A204.1 (cell line): Measurements from ENCODE around the gene TOLLIP.
"Not testable (repeated sequence)": the region's sequence is repeated elsewhere in the genome, so short reads cannot be mapped to it uniquely, and the experiment has no call there.

Source experiments
- FAIRE-seq: peaks from 2 replicates; lab custom pipeline; 2012; peaks lifted over from hg19 to GRCh38; lab: Jason Lieb, UNC

The TOLLIP gene

DNA sequence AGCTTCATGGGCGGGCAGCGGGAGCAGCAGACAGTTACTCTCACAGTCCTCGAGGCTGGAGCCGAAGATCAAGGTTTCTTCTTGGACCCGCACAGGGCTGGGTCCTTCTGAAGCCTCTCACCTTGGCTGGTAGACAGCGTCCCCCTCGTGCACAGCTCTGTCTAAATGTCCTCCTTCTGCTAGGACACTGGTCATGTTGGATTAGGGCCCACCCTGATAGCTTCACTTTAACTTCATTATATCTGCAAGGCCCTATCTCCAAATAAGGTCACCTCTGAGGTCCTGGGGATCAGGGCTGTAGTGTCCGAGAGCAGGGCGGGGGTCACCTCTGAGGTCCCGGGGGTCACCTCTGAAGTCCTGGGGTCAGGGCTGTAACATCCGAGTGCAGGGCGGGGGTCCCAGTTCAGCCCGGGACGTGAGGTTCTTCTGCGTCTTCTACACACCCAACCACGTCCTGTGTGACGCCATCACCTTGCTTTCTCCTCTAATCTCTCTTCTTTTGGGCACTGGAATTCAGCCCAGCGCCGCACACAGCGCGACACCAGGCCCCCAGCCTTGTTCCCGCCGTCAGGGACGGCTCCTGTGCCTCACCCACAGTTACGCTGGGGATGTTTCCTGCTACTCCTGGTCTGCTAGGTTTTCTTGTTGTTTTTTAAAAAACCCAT is 34.1 kb upstream of the TOLLIP start:
- no peak for FAIRE-seq

DNA sequence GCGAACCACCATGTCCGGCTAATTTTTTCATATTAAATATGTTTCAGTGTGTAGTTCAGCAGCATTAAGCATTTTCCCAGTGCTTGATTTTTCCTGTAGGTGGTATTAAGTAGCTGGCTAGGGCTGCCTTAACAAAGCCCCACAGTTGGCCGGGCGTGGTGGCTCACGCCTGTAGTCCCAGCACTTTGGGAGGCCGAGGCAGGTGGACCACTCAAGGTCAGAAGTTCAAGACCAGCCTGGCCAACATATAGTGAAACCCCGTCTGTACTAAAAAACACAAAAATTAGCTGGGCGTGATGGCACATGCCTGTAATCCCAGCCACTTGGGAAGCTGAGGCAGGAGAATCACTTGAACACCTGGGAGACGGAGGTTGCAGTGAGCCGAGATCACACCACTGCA is 33.5 kb upstream of the TOLLIP start:
- FAIRE-seq = no peak

DNA sequence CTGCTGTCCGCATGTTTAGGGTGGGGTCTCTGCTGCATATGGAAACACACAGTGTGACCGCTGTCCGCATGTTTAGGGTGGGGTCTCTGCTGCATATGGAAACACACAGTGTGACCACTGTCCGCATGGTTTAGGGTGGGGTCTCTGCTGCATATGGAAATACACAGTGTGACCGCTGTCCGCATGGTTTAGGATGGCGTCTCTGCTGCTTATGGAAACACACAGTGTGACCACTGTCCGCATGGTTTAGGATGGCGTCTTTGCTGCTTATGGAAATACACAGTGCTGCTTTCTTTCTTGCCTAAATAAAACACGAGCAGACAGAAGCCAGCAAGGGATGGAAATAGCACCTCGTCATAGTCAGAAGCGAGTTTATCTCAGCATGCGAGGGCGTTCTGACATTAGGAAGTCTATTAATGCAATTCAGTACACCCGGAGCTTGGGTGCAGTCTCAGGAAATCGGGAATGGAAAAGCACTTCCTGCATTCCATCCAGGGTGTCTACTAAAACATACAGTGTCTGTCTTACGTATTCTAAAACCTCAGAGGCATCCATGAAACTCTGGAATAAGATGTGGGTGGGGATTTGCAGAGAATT is 32.6 kb upstream of the TOLLIP start:
- no peak for FAIRE-seq

DNA sequence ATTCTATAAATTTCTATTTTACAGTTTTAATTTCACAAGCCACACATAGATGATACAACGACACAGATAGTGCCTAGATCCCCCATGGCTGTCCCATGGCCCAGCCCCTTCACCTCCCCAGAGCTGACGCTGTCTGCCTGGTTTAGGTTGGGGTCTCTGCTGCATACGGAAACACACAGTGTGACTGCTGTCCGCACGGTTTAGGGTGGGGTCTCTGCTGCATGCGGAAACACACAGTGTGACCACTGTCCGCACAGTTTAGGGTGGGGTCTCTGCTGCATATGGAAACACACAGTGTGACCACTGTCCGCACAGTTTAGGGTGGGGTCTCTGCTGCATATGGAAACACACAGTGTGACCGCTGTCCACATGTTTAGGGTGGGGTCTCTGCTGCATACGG is 31.8 kb upstream of the TOLLIP start:
- not testable (repeated sequence) for FAIRE-seq

DNA sequence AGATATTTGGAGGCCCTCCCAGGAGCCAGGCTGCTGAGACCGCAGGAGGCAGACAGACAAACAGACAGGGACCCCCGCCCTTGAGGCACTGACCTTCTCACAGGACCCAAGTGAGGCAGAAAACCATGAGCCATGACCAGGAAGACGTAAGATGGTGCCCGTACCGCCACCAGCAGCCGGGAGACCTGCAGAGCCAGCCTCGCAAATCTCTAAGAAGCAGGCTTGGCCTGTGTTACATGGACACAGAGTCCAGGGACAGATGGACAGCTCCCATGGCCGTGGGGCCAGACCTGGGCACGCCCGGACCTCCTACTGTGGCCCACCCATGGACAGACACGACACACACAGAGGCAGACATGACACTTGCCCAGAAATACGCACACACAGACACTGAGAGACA is 30.7 kb upstream of the TOLLIP start:
- no peak for FAIRE-seq

DNA sequence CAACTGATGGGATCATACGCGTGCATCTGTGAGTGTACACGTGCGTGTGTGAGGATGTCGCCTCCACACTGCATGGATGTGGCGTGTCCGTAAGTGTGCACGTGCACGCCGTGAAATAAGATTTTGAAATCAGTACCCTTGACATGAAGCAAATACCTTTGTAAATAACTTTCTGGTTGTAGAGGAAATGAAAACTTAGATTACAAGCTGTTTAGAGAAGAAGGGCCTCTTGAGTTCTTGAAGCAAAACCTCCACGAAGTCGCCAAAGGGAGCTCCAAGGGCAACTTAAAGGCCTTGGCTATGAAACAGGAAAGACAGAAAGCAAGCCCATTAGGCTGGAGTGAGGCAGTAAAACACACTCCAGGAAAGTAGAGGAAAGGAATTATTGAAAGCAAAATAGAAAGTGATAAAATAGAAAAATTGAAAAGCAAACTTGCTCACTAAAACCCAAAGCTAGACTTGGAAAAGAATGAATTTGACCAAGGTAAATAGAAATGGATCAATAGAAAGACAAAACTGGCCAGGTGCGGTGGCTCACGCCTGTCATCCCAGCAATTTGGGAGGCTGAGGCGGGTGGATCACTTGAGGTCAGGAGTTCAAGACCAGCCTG is 29.7 kb upstream of the TOLLIP start:
- no peak for FAIRE-seq

DNA sequence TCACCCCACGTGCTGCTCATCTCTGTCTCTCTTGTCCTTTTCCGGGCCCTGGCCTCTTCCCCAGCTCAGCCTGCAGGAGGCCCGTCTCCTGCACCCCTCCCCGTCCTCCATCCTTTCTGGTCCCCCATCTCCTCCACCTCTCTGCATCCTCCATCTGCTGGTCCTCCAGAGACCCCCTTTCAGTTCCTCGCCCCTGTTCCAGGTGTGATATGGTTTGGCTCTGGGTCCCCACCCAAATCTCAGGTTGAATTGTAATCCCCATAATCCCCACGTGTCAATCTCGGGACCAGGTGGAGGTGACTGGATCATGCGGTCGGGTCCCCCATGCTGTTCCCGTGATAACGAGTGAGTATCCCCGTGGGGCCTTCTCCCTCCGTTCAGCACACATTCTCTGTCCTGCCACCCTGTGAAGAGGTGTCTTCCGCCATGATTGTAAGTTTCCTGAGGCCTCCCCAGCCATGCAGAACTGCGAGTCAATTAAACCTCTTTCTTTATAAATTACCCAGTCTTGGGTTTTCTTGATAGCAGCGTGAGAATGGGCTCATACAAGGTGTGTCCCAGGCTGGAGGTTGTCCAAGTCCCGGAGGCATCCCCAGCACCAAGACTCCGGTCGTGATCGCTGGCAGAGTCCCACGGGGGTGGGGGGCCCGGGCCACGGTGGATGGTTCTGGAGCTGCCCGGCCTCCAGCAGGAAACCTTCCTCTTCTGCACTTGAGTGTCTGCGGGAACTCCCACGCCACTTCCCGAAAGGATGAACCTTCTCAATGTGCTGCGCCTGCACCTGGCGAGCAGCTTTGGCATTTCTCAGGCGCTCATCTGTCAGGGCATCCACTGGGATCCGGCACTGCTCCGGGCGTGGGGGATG is 29.0 kb upstream of the TOLLIP start:
- no peak for FAIRE-seq

DNA sequence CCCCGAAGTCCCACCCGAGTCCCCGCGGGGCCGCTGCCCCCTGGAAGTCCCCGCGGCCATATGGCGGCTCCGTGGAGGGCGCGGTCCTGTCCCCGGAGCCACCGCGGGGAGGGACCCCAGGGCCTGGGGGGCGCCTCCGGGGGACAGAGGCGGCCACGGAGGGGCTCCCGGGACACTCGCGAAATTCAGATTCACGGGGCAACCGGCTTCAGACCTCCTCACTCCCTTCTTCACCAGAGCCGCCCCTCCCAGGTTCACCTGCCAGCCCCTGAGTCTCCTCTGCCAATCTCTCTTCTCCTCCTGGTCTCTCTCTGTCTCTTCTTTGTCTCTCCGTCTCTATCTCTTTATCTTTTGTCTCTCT is 28.2 kb upstream of the TOLLIP start:
- FAIRE-seq = no peak

DNA sequence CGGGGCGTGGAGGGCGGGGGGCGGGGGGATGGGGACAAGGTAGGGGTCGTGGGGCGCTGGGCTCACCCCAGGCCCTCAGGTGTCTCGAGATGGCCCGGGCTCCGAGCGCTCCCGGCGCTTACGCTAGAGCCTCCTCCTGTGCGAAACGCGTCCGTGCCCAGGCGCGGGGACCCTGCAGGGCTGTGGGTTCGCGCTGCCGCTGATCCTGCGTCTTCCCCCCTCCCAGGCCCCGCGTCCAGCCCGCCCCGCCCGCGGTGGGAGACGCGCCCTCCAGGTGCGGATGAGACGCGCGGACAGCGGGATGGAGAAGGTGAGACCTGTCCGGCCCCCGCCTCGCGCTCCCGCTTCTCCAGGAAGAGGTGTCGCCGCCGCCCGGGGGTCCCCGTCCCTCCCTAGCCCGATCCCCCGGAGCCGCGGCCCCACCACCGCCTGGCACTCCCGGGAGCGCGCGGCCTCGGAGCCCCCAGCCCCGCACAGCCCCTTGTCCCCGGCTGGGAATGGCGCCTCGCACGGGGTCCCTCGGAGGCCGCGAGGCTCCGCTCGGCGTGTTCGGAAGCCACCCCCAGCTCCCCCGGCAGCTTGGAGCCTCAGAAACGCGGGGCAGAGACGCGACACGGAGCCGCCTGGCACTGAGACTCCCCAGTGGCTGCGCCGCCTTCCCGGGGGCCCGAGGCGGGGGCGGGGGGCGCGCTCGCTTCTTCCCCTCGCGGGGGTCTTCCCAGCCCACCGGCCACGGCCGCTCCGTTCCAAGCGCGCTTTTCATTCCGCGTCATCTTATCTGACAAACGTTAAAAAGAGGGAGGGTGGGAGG is 27.6 kb upstream of the TOLLIP start:
- no peak for FAIRE-seq

DNA sequence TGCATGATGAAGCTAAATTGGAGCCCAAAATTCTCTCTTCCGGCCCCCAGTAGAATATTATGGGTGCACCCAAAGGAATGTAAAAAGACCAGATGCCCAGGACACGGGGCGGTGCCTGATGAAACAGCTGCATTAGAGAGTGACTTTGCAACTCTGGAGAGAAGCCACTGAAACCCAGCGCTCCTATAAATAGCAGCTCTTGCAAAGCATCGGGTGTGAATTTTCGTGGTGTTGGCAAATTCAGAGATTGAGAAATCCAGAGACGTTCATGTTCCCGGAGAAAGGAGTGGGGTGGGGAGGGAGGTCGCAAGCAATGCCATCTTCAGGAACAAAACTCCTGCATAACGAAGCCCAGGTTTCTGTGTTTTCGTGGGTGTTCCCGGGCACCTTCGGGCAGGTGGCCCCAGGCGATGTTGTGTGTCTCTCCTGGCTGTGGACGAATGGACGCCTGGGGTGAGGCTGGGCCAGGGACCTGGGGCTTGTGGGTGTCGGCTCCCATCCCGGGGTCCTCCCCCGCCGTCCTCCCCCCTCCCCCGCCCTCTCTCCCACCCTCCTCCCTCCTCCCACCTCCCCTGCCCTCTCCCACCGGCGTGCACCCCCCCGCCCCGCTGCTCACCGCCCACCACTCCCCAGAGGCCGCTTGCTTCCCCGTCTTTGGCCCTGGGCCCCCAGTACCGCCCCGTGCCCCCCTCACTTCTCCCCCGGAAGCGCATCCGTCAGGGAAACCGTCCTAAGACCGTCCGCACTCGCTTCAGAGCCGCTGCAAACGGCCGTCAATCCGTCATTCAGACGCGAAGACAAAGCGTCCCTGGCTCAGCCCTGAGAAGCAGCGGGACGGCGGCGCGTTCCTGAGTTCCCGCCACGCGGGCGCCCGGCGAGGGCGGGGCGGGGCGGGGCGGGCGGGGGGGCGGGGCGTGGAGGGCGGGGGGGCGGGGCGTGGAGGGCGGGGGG is 26.7 kb upstream of the TOLLIP start:
- no peak for FAIRE-seq

DNA sequence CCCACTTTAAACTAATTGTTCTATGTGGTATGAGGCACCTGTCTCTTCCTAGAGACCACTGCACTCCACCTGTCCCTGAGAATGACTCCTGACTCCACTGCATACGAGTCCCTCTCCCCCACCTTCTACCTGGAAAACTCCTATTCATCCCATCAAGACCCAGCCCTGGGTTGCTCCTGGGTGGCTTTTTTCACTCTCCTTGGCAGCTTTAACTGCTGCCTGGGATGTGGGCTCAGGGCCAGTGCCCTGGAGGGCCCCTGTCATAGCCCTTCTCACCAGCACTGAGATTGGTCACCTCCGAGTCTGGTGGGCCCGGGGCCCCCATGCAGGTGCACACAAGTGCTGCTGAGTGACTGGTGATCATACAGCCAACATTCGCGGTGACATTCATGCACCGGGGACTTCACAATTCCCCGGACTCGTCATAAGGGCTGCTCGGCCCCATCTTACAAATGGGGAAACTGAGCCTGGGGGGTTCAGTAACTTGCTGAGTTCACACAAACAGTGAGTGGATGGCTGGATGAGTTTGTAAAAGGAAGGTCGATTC is 25.9 kb upstream of the TOLLIP start:
- FAIRE-seq = no peak

DNA sequence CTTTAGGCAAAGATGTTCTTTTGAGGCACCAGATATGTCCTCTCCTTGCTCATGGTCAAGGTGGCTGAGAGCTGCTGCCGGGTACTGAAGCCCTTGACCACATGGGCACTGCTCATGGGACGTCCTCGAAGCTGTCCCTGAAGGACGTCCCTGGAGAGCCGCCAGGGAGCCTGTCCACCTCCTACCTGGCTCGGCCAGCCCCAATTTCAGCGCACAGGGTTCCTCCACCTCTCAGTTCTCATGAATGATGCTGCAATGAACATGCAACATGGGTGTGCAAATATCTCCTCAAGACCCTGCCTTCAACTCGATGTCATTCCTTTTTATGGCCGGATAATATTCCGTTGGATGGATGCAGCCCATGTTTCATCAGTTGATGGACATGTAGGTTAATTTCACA is 24.4 kb upstream of the TOLLIP start:
- no peak for FAIRE-seq

DNA sequence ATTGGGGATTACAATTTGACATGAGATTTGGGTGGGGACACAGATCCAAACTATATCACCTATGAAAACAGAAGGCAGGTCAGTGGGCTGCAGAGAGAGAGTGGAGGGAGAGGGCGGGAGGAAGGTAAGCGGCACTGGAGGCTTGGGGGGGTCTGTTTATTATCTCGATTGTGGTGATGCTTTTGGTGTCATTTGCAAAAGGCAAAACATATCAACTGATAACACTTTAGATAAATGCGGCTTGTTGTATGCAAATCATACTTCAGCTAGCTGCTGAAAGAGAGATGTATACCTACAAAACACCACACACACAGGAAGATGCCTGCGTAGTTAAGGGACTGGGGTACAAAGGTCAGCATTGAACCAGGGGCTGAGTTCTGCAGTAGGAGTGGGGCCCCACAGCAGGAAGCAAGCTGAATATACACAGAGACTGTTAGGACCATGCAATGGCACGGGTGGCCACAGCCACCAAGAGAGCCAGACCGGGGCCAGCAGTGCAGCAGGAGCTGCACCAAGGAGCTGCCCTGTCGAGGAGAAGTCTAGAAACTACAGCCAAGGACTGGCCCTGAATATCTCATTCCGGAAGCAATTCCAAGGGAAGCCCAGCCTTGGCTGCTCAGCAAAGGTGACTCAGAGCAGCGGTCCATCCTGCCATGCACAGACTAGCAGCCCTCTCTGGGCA is 23.8 kb upstream of the TOLLIP start:
- no peak for FAIRE-seq

DNA sequence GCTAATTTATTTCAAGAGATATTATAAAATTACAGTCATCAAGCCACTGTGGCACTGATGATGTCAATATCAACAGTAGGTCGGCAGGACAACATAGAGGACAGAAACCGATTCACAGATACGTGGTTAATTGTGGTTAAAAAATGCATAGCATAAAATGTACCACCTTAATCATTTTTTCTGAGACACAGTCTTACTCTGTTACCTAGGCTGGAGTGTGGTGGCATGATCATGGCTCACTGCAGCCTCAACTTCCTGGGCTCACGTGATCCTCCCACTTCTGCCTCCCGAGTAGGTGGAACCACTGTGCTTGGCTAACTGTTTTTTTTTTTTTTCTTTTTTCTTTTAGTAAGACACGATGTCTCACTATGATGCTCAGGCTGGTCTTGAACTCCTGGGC is 21.0 kb upstream of the TOLLIP start:
- no peak for FAIRE-seq

DNA sequence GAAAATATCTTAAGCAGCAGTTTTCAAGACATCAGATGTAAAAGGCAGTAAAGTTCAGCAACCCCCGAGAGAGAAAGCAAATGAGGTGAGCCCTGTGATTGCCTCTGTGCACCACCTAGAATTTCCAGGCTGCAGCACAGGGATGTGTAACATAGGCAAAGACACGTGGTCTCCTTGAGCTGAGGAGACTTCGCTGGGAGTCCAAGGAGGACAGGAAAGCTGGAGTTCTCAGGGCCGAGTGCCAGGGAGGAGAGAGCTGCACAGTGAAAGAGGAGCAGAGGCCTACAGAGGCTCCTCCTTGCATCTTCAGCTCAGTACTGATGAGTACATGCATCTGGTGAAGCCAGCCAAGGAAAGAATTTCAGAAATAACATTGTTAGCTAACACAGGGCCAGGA is 17.6 kb upstream of the TOLLIP start:
- FAIRE-seq = no peak

DNA sequence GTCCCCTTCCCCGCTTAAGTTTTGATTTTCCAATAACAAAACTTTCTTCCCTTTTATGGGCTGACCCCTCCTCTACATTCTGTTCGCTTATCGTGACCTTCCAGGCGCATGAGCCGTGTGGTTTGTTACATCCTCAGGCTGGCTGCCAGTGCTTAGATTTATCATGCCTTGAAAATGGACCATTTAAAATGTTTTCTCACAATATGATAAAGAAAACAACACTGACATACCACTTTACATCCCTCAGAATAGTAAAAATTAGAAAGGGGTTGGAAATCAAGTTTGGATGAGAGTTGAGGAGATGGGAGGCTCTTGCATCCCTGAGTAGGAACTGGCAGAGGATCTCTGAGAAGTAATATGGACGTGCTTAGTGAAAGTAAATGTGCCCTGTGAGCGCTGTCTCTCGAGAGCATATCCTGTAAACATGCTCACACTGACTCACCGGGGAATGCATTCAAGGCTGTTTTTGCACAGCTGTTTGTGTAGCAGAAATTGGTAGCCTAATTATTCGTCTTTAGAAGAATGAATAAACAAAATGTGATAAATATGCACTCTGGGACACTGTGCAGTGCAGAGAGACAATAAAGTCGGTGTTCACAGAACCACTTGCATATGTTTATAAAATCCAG is 17.1 kb upstream of the TOLLIP start:
- FAIRE-seq = no peak

DNA sequence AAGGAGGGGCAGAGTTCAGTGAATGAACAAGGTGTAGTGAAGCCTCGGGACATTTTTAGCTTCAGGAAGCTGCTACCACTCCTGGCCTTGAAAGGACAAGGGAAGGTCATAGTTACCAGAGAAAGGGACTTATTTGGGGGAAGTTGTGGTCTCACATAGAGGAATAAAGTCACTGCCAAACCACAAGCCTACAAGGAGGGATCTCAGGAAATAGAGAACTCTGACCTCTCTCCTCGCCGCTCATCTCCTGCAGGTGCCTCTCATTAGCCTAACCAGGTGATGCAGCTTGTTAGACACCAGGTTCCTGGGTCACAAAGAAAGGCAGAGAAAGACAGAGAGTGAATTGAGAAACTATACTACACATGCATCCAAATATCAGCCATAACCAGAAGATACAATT is 14.3 kb upstream of the TOLLIP start:
- FAIRE-seq = no peak

DNA sequence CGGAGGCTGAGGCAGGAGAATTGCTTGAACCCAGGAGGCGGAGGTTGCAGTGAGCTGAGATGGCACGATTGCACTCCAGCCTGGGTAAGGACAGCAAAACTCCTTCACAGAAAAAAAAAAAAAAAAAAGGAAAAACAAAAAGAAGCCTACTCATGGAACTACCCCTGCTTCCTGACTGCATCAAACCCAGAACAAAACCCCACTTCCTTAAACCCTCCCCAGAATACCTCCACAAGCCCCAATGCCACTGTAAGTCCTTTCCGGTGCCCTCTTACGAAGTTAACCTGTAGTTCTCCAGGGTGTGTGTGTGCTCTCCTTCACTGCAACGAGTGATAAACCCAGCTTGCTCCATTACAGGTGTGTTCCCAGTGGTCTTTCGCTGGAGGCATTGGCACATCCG is 8.6 kb upstream of the TOLLIP start:
- no peak for FAIRE-seq

DNA sequence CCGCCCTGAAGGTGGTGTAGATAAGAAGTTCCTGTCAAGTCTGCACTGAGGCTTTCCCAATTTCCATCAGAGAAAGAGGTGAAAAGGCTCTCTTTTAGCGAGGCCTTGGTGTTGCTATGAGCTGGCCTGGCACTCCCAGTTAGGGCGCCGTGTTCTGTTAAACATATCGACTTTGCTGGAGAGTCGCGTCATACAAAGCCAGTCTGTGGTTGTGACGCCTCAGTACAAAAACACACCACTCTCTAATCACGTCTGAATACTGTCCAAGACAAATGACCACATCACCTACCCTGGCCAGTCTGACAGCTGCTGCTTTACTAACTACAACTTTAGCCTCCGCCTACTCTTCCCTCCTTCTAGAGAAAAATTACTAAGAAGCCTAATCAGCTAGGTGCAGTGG is 8.0 kb upstream of the TOLLIP start:
- no peak for FAIRE-seq
